Measurements from ENCODE around the gene SERGEF.

DNA sequence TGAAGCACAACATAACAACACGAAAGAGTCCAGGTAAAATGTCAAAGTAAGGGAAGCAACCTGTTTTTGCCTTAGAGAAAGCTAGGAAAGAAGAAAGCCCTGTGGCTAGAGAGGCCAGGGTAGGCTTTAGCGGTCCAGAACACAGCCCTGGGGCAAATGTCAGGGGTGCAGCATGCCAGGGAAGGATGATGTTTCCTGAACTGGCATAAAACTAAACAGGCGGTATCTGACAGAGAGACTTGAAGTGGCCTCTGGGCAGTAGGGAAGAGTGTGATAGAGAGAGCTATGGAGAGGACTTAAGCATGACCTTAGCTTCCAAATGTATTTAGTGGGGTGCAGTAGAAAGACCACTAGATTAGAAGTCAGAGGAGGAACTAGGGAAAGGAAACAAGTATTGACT, 174.7 kb downstream of the SERGEF start:
- TF ChIP-seq POLR2AphosphoS5 (IDR thresholded peaks at IDR 0.05; ENCODE audit: low read depth, low read length) (no peak), POU2F2 (IDR thresholded peaks at IDR 0.05; ENCODE audit: low read depth, low read length) (no peak)
